Neural cell (in vitro differentiated cells): Measurements from ENCODE around the gene LYVE1. TPM values are rescaled to one million over a fixed set of nuclear protein-coding genes. Genes with fewer than 3 reads are reported as not detected.

Experiments used
- H2AFZ ChIP-seq: fragments of 200-600, 300-800 bp; sonication (generic), shearing (Covaris generic); 2 replicates; pipeline ENCODE4 v1.6.0; 2014; ENCODE audit warnings: low read depth, mild to moderate bottlenecking, antibody characterized with exemption, low read length, moderate library complexity
- H3F3A ChIP-seq: fragments of 200-600 bp; shearing (Covaris generic); 2 replicates; pipeline ENCODE4 v1.6.1; 2016; ENCODE audit warnings: mild to moderate bottlenecking, moderate library complexity, mixed read lengths, antibody characterized with exemption, low read length; ENCODE audit not compliant: insufficient read depth, poor library complexity, severe bottlenecking
- H3K27ac ChIP-seq: fragments of 200-600, 300-800 bp; sonication (generic), shearing (Covaris generic); 2 replicates; pipeline ENCODE4 v1.5.1; 2014; ENCODE audit warnings: mild to moderate bottlenecking, low read length, moderate library complexity
- H3K27me3 ChIP-seq: fragments of 300-800, 200-600 bp; sonication (generic), shearing (Covaris generic); 2 replicates; pipeline ENCODE4 v1.6.0; 2014; ENCODE audit warnings: mild to moderate bottlenecking, low read depth, low read length, moderate library complexity; ENCODE audit not compliant: insufficient read depth
- H3K36me3 ChIP-seq: fragments of 300-800, 200-600 bp; sonication (generic), shearing (Covaris generic); 2 replicates; pipeline ENCODE4 v1.5.1; 2014; ENCODE audit warnings: mild to moderate bottlenecking, antibody characterized with exemption, low read length, moderate library complexity; ENCODE audit not compliant: insufficient read depth
- H3K4me2 ChIP-seq: fragments of 300-800, 200-600 bp; sonication (generic), shearing (Covaris generic); 2 replicates; pipeline ENCODE4 v1.6.0; 2014; ENCODE audit warnings: mild to moderate bottlenecking, low read length
- H3K4me3 ChIP-seq: fragments of 300-800, 200-600 bp; sonication (generic), shearing (Covaris generic); 2 replicates; pipeline ENCODE4 v1.5.1; 2014; ENCODE audit warnings: mild to moderate bottlenecking, low read length, moderate library complexity
- H3K79me2 ChIP-seq: fragments of 200-600 bp; shearing (Covaris generic); replicated peaks from 2 replicates; pipeline ENCODE4 v1.6.0; 2014; ENCODE audit warnings: mild to moderate bottlenecking, low read length, moderate library complexity; ENCODE audit not compliant: insufficient read depth
- H3K9ac ChIP-seq: fragments of 300-800, 200-600 bp; sonication (generic), shearing (Covaris generic); 2 replicates; pipeline ENCODE4 v1.6.1; 2016; ENCODE audit warnings: mild to moderate bottlenecking, low read length, mixed read lengths
- H3K9me2 ChIP-seq: fragments of 200-600 bp; shearing (Covaris generic); 2 replicates; pipeline ENCODE4 v1.6.1; 2016; ENCODE audit warnings: mild to moderate bottlenecking, low read length, mixed read lengths; ENCODE audit not compliant: insufficient read depth
- H3K9me3 ChIP-seq: fragments of 200-600, 300-800 bp; sonication (generic), shearing (Covaris generic); 2 replicates; pipeline ENCODE4 v1.6.1; 2016; ENCODE audit warnings: mild to moderate bottlenecking, mixed run types, low read length, moderate library complexity, mixed read lengths
- H4K20me1 ChIP-seq: fragments of 200-600 bp; shearing (Covaris generic); 2 replicates; pipeline ENCODE4 v1.6.1; 2016; ENCODE audit warnings: mild to moderate bottlenecking, mixed run types; ENCODE audit not compliant: insufficient read depth
- CTCF ChIP-seq: fragments of 450-650 bp; IDR thresholded peaks from 2 replicates; pipeline ENCODE4 v1.5.1; 2014; ENCODE audit warnings: antibody characterized with exemption, mild to moderate bottlenecking, moderate library complexity; ENCODE audit not compliant: poor library complexity, severe bottlenecking
- EP300 ChIP-seq: fragments of 450-650 bp; conservative IDR thresholded peaks from 2 replicates; pipeline ENCODE4 v1.6.1; 2014; ENCODE audit warnings: antibody characterized with exemption, mild to moderate bottlenecking, moderate library complexity; ENCODE audit not compliant: poor library complexity, severe bottlenecking
- EZH2 ChIP-seq: fragments of 200-600, 300-800 bp; shearing (Covaris generic), sonication (generic); IDR thresholded peaks from 2 replicates; pipeline ENCODE4 v1.6.1; 2014; ENCODE audit warnings: antibody characterized with exemption, low read length, borderline replicate concordance, mild to moderate bottlenecking; ENCODE audit not compliant: insufficient read depth, poor library complexity, severe bottlenecking
- MXI1 ChIP-seq: fragments of 450-650 bp; conservative IDR thresholded peaks from 2 replicates; pipeline ENCODE4 v1.6.1; 2014; ENCODE audit warnings: antibody characterized with exemption, mild to moderate bottlenecking; ENCODE audit not compliant: poor library complexity, severe bottlenecking
- POLR2AphosphoS5 ChIP-seq: IDR thresholded peaks from 2 replicates; pipeline ENCODE4 v1.6.1; 2012
- RAD21 ChIP-seq: fragments of 450-650 bp; conservative IDR thresholded peaks from 2 replicates; pipeline ENCODE4 v1.6.1; 2014; ENCODE audit warnings: antibody characterized with exemption, mild to moderate bottlenecking, moderate library complexity
- SMC3 ChIP-seq: fragments of 450-650 bp; conservative IDR thresholded peaks from 2 replicates; pipeline ENCODE4 v1.6.1; 2014; ENCODE audit warnings: antibody characterized with exemption, mild to moderate bottlenecking, moderate library complexity; ENCODE audit not compliant: poor library complexity
- TAF1 ChIP-seq: IDR thresholded peaks from 2 replicates; pipeline ENCODE4 v1.6.1; 2012; ENCODE audit warnings: low read depth
- polyA plus RNA-seq: library from polyadenylated mRNA; depleted of rRNA; stranded (reverse); fragments of >200 nt; gene quantifications from 2 replicates; pipeline ENCODE4 v1.2.3, GENCODE V29; 2014
- TF ChIP-seq, protein P1 (sequence below): IDR thresholded peaks from 2 replicates; pipeline ENCODE4 v1.6.1; 2012; ENCODE audit warnings: borderline replicate concordance

The LYVE1 gene
- polyA plus RNA-seq, 1 donor from 2014 or later, result not detected

GRCh38 chr11:10605941-10606381, 37.5 kb upstream of the LYVE1 start:
- no peak for TF ChIP-seq MXI1
- no peak for TF ChIP-seq EZH2
- TF ChIP-seq CTCF, result no peak
- no peak for TF ChIP-seq RAD21
- TF ChIP-seq POLR2AphosphoS5, result no peak
- TF ChIP-seq TAF1, result no peak
- no peak for TF ChIP-seq EP300
- TF ChIP-seq SMC3, result no peak
- TF ChIP-seq, protein P1, sequence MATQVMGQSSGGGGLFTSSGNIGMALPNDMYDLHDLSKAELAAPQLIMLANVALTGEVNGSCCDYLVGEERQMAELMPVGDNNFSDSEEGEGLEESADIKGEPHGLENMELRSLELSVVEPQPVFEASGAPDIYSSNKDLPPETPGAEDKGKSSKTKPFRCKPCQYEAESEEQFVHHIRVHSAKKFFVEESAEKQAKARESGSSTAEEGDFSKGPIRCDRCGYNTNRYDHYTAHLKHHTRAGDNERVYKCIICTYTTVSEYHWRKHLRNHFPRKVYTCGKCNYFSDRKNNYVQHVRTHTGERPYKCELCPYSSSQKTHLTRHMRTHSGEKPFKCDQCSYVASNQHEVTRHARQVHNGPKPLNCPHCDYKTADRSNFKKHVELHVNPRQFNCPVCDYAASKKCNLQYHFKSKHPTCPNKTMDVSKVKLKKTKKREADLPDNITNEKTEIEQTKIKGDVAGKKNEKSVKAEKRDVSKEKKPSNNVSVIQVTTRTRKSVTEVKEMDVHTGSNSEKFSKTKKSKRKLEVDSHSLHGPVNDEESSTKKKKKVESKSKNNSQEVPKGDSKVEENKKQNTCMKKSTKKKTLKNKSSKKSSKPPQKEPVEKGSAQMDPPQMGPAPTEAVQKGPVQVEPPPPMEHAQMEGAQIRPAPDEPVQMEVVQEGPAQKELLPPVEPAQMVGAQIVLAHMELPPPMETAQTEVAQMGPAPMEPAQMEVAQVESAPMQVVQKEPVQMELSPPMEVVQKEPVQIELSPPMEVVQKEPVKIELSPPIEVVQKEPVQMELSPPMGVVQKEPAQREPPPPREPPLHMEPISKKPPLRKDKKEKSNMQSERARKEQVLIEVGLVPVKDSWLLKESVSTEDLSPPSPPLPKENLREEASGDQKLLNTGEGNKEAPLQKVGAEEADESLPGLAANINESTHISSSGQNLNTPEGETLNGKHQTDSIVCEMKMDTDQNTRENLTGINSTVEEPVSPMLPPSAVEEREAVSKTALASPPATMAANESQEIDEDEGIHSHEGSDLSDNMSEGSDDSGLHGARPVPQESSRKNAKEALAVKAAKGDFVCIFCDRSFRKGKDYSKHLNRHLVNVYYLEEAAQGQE, result no peak
- Histone ChIP-seq H3K9ac (no peak overlapping the region), H3K4me2 (no peak overlapping the region), H3K79me2 (no peaks in the 10 kb centered on the region), H2AFZ (no peak overlapping the region), H3F3A (no peaks in the 10 kb centered on the region), H3K27ac (no peak overlapping the region), H3K9me2 (no peaks in the 10 kb centered on the region), H3K27me3 (no peaks in the 10 kb centered on the region), H3K36me3 (no peaks in the 10 kb centered on the region), H3K9me3 (no peaks in the 10 kb centered on the region), H4K20me1 (no peaks in the 10 kb centered on the region), H3K4me3 (no peak overlapping the region)

DNA sequence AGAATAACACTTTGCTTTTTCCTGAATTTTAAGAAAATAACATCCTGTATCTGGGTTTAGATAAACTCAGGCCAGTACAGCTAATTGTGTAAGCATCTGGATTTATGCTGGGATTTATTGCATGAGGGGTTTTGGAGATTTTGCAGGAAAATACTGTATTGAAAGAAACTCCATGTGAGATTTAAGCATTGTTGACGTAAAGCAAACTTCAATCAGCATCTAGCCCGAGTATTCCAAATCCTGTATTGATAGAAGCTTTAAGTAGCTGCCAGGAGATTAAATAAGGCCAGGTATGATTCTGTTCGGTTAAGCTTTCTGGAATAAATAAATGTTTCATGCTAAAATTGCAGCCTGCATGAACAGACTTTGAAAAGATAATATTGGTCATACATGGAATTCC, 36.3 kb upstream of the LYVE1 start:
- Histone ChIP-seq H3K9me2 (no peaks in the 10 kb centered on the region), H2AFZ (no peak overlapping the region), H3K9me3 (no peaks in the 10 kb centered on the region), H3K27me3 (no peaks in the 10 kb centered on the region), H3K79me2 (no peaks in the 10 kb centered on the region), H3K4me3 (no peak overlapping the region), H3K36me3 (no peaks in the 10 kb centered on the region), H3K27ac (no peak overlapping the region), H4K20me1 (no peaks in the 10 kb centered on the region), H3F3A (no peaks in the 10 kb centered on the region), H3K4me2 (no peak overlapping the region), H3K9ac (no peak overlapping the region)
- TF ChIP-seq MXI1 (no peak), RAD21 (no peak), SMC3 (no peak), CTCF (no peak), TAF1 (no peak), EZH2 (no peak), POLR2AphosphoS5 (no peak)
